CD4-positive, alpha-beta T cell (primary cell): Measurements from ENCODE around the gene IL17RC. TPM values are rescaled to one million over a fixed set of nuclear protein-coding genes. Genes with fewer than 3 reads are reported as not detected.
A peak's percentile ranks its signal among the peaks of the same experiment; 100 is the strongest.

Source experiments
- ATAC-seq: fragments of 200-7000 bp; cut with Tn5 transposase; one replicate; pipeline ENCODE4 v1.10.0; 2022; ENCODE audit warnings: mild to moderate bottlenecking; ENCODE audit not compliant: poor library complexity
- CTCF ChIA-PET: fragments of 350-600 bp; sonication (Branson Sonifier 250); formaldehyde crosslinking; loops from one replicate; lab custom pipeline; 2021; ENCODE audit warnings: antibody characterized with exemption, inconsistent platforms; lab: Charles Lee
- POLR2A ChIA-PET: fragments of 350-600 bp; sonication (Branson Sonifier 250); formaldehyde crosslinking; loops from one replicate; lab custom pipeline; 2021; ENCODE audit warnings: antibody characterized with exemption, inconsistent platforms; lab: Charles Lee
- DNase-seq, 14 experiments: peaks; one replicate each; pipeline ENCODE4 v3.0.0-alpha.2; 2013 to 2020; ENCODE audit warnings: mixed read lengths in 2 of 14
- H3K27ac ChIP-seq, 2 donors: one replicate each; pipeline versions ENCODE4 v1.5.1 to v1.7.0; 2013; ENCODE audit warnings: low read length in 2 of 2, low read depth in 1 of 2, mild to moderate bottlenecking in 1 of 2
- H3K27me3 ChIP-seq, 2 experiments: 1 replicate in 1 of 2; 2 replicates in 1 of 2; pipeline versions ENCODE4 v1.6.1 to v1.7.0; 2013; ENCODE audit warnings: low read length in 2 of 2, control low read depth in 1 of 2, mild to moderate bottlenecking in 1 of 2, moderate library complexity in 1 of 2; ENCODE audit not compliant: insufficient read depth in 2 of 2, control insufficient read depth in 1 of 2
- H3K36me3 ChIP-seq: one replicate; pipeline ENCODE4 v1.6.1; 2013; ENCODE audit warnings: low read length, control low read depth; ENCODE audit not compliant: insufficient read depth
- H3K4me1 ChIP-seq: one replicate; pipeline ENCODE4 v1.6.1; 2013; ENCODE audit warnings: low read length, control low read depth; ENCODE audit not compliant: insufficient read depth
- H3K4me3 ChIP-seq: one replicate; pipeline ENCODE4 v1.5.1; 2013; ENCODE audit warnings: mild to moderate bottlenecking, low read length, moderate library complexity
- H3K9me3 ChIP-seq, 2 experiments: 1 replicate in 1 of 2; 2 replicates in 1 of 2; pipeline versions ENCODE4 v1.6.1 to v1.7.0; 2013; ENCODE audit warnings: low read length in 2 of 2, mild to moderate bottlenecking in 2 of 2, control low read depth in 1 of 2, moderate library complexity in 1 of 2; ENCODE audit not compliant: control insufficient read depth in 1 of 2, insufficient read depth in 1 of 2
- H3K27ac Mint-ChIP-seq: one replicate; pipeline ENCODE4 v1.8.0; 2020; ENCODE audit warnings: mixed read lengths
- H3K27me3 Mint-ChIP-seq: one replicate; pipeline ENCODE4 v1.8.0; 2021; ENCODE audit warnings: mixed read lengths
- H3K36me3 Mint-ChIP-seq: one replicate; pipeline ENCODE4 v1.8.0; 2021; ENCODE audit warnings: low read depth, mixed read lengths
- H3K4me1 Mint-ChIP-seq: one replicate; pipeline ENCODE4 v1.8.0; 2021; ENCODE audit warnings: low read depth, mixed read lengths
- H3K4me3 Mint-ChIP-seq: one replicate; pipeline ENCODE4 v1.8.0; 2020; ENCODE audit warnings: mild to moderate bottlenecking, mixed read lengths
- H3K9me3 Mint-ChIP-seq: one replicate; pipeline ENCODE4 v1.8.0; 2020; ENCODE audit warnings: mixed read lengths
- intact Hi-C, 2 experiments: fragments of 100-400 bp; cut with DNase I in 1 of 2; cut with micrococcal nuclease in 1 of 2; formaldehyde crosslinking; loops; one replicate each; pipeline versions ENCODE4 v1.15.1 to v1.9.0; 2023 to 2025; cut with DNase I, micrococcal nuclease
- total RNA-seq, 174 experiments: library from RNA in 2 of 174; stranded (reverse) in 2 of 174; gene quantifications; one replicate each; pipeline ENCODE4 v1.2.3 and lab custom pipeline; 2021 to 2026
- TF ChIP-seq, protein P1 (sequence below): fragments of 200-600 bp; IDR thresholded peaks from one replicate; pipeline ENCODE4 v1.8.0; 2022; ENCODE audit warnings: antibody characterized with exemption, mild to moderate bottlenecking

The IL17RC gene
- total RNA-seq, 2 experiments from 2014 or later, result 0.42 to 0.88 TPM

DNA sequence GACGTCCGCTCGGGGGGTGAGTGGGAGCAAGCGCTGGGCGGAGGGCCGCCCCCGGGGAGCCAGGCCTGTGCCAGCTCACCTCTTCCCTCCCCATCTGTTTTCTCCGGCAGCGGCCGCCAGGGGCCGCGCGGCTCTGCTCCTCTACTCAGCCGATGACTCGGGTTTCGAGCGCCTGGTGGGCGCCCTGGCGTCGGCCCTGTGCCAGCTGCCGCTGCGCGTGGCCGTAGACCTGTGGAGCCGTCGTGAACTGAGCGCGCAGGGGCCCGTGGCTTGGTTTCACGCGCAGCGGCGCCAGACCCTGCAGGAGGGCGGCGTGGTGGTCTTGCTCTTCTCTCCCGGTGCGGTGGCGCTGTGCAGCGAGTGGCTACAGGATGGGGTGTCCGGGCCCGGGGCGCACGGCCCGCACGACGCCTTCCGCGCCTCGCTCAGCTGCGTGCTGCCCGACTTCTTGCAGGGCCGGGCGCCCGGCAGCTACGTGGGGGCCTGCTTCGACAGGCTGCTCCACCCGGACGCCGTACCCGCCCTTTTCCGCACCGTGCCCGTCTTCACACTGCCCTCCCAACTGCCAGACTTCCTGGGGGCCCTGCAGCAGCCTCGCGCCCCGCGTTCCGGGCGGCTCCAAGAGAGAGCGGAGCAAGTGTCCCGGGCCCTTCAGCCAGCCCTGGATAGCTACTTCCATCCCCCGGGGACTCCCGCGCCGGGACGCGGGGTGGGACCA, 16.1 kb downstream of the IL17RC start:
- H3K4me3 ChIP-seq, result peak overlapping the region; percentile 65
- ATAC-seq, result peak; percentile 50
- Mint-ChIP-seq H3K27ac (peak overlapping the region; percentile 99), H3K9me3 (no peaks in the 10 kb centered on the region), H3K4me3 (peak overlapping the region; percentile 99), H3K27me3 (no peaks in the 10 kb centered on the region), H3K36me3 (peaks cover 33% of the 10 kb centered on the region), H3K4me1 (peaks cover 65% of the 10 kb centered on the region)
- peak; percentile 78 to 94 (median 85) for DNase-seq
- no peaks in the 10 kb centered on the region for H3K27me3 ChIP-seq
- TF ChIP-seq, protein P1, sequence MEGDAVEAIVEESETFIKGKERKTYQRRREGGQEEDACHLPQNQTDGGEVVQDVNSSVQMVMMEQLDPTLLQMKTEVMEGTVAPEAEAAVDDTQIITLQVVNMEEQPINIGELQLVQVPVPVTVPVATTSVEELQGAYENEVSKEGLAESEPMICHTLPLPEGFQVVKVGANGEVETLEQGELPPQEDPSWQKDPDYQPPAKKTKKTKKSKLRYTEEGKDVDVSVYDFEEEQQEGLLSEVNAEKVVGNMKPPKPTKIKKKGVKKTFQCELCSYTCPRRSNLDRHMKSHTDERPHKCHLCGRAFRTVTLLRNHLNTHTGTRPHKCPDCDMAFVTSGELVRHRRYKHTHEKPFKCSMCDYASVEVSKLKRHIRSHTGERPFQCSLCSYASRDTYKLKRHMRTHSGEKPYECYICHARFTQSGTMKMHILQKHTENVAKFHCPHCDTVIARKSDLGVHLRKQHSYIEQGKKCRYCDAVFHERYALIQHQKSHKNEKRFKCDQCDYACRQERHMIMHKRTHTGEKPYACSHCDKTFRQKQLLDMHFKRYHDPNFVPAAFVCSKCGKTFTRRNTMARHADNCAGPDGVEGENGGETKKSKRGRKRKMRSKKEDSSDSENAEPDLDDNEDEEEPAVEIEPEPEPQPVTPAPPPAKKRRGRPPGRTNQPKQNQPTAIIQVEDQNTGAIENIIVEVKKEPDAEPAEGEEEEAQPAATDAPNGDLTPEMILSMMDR, result peak; percentile 87
- intact Hi-C loops, result loop anchor here (1.0 to 10.0 kb wide), 13 partner anchors 13 to 536 kb away; partner anchors contain the start of genes FANCD2 (in 2 of the 2), JAGN1 (in 2 of the 2), BRK1 (in 1 of the 2) and EMC3 (in 1 of the 2)
- ChIA-PET POLR2A (interaction anchor here (0.6 to 5.1 kb wide), 44 partner anchors 9 to 570 kb away, joined by 3 to 98 read pairs (median 7); partner anchors contain the start of genes ARPC4, BRK1, BRPF1 and EMC3), CTCF (interaction anchor here (0.5 to 3.3 kb wide), 39 partner anchors 10 to 570 kb away, joined by 3 to 20 read pairs (median 6); partner anchors contain the start of genes ARPC4, EMC3, FANCD2 and IL17RE)
- no peaks in the 10 kb centered on the region for H3K9me3 ChIP-seq
- H3K27ac ChIP-seq, result peak overlapping the region; percentile 90 to 91
- H3K36me3 ChIP-seq, result peaks cover 26% of the 10 kb centered on the region
- H3K4me1 ChIP-seq, result peaks cover 45% of the 10 kb centered on the region

DNA sequence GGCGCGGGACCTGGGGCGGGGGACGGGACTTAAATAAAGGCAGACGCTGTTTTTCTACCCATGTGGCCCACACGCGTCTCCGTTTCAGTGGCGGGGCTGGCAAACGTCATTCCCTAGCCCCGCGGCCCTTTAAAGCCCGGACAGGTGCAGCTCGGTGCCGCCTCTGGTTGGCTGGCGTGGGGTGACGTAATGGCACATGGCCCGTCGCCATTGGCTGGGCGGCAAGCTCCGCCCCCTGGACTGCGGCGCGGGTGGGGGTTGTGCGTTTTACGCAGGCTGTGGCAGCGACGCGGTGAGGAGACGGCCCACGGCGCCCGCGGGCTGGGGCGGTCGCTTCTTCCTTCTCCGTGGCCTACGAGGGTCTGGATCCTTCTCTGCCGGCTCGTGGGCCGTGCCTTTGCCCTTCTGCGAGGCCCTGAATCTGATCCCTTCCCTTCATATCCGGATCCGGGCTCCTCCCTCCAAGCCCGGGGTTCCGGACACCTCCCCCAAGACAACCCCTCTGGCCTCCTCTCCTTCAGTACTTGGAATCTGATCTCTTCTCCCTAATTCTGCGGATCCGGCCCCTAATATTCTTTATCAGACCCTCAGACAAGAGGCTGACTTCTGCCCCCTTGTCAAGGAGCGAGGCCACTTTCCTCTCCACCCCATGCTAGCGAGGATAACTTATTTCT, 16.8 kb downstream of the IL17RC start, which contains the start of gene CRELD1:
Gene CRELD1, plus strand, starts transcription at position 274 of the 674 bp plus-strand sequence. CDS start 605 bp downstream, outside the sequence.
- Mint-ChIP-seq H3K36me3 (peaks cover 37% of the 10 kb centered on the region), H3K27me3 (no peaks in the 10 kb centered on the region), H3K27ac (peak within 1 kb of the TSS; percentile 99), H3K4me1 (peaks cover 65% of the 10 kb centered on the region), H3K4me3 (peak within 1 kb of the TSS; percentile 99), H3K9me3 (no peaks in the 10 kb centered on the region)
- POLR2A ChIA-PET, result interaction anchor here (0.6 to 5.1 kb wide), 36 partner anchors 9 to 571 kb away, joined by 3 to 98 read pairs (median 10); partner anchors contain the start of genes ARPC4, BRK1, BRPF1 and EMC3
- Histone ChIP-seq H3K27ac (peak within 1 kb of the TSS; percentile 90 to 91), H3K27me3 (no peaks in the 10 kb centered on the region), H3K4me1 (peaks cover 45% of the 10 kb centered on the region), H3K9me3 (no peaks in the 10 kb centered on the region), H3K36me3 (peaks cover 27% of the 10 kb centered on the region), H3K4me3 (peak within 1 kb of the TSS; percentile 65)
- TF ChIP-seq, protein P1, result no peak
- ATAC-seq, result peak; percentile 79
- intact Hi-C loops, result loop anchor here (2.0 to 10.0 kb wide), 12 partner anchors 19 to 536 kb away; partner anchors contain the start of genes EMC3 (in 2 of the 2), FANCD2 (in 2 of the 2), JAGN1 (in 2 of the 2) and BRK1 (in 1 of the 2)
- CTCF ChIA-PET, result interaction anchor here (0.7 to 3.3 kb wide), 24 partner anchors 9 to 571 kb away, joined by 3 to 20 read pairs (median 6); partner anchors contain the start of genes ARPC4, EMC3, FANCD2 and IL17RE
- DNase-seq, result peak; percentile 94 to 99 (median 97)

DNA sequence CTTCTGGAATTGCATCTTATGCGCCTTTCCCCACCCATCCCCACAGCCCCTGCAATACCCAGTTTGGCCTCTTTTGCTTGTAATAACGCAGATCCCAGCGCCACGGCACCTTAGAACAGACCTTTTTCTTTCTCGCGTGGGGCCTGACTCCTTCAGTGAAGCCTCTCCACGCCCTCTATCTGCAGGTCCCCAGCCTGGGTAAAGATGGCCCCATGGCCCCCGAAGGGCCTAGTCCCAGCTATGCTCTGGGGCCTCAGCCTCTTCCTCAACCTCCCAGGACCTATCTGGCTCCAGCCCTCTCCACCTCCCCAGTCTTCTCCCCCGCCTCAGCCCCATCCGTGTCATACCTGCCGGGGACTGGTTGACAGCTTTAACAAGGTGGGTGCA, 17.3 kb downstream of the IL17RC start:
- H3K27ac Mint-ChIP-seq, result peak overlapping the region; percentile 99
- peak; percentile 24 for ATAC-seq

More for the DNA sequence above, 17.3 kb downstream of the IL17RC start:
- H3K27ac ChIP-seq, result peak overlapping the region; percentile 90 to 91
- Mint-ChIP-seq H3K4me3 (peak overlapping the region; percentile 99), H3K9me3 (no peaks in the 10 kb centered on the region), H3K27me3 (no peaks in the 10 kb centered on the region), H3K4me1 (peaks cover 65% of the 10 kb centered on the region), H3K36me3 (peaks cover 37% of the 10 kb centered on the region)
- ChIA-PET CTCF (interaction anchor here (1.9 to 2.6 kb wide), 4 partner anchors 17 to 53 kb away, joined by 4 to 18 read pairs (median 13); partner anchors contain the start of genes EMC3, JAGN1 and PRRT3), POLR2A (interaction anchor here (1.3 to 5.1 kb wide), 17 partner anchors 8 to 538 kb away, joined by 4 to 98 read pairs (median 18); partner anchors contain the start of genes EMC3, IL17RC, JAGN1 and MTMR14)
- DNase-seq, result peak in 10 of 14 experiments; percentile 20 to 78 (median 34)
- H3K4me1 ChIP-seq, result peaks cover 45% of the 10 kb centered on the region
- peaks cover 27% of the 10 kb centered on the region for H3K36me3 ChIP-seq
- TF ChIP-seq, protein P1, result no peak
- no peaks in the 10 kb centered on the region for H3K27me3 ChIP-seq
- intact Hi-C loops, result loop anchor here (2.0 to 10.0 kb wide), 7 partner anchors 53 to 537 kb away; partner anchors contain the start of genes EMC3 (in 1 of the 2), RPUSD3 (in 1 of the 2), SEC13 (in 1 of the 2) and SETD5 (in 1 of the 2)
- H3K9me3 ChIP-seq, result no peaks in the 10 kb centered on the region
- H3K4me3 ChIP-seq, result peak overlapping the region; percentile 65
